Measurements from ENCODE around the gene MUC4. TPM values are rescaled to one million over a fixed set of nuclear protein-coding genes. Genes with fewer than 3 reads are reported as not detected.

Gene MUC4
- total RNA-seq, 1 experiment from 2014 or later = not detected

DNA sequence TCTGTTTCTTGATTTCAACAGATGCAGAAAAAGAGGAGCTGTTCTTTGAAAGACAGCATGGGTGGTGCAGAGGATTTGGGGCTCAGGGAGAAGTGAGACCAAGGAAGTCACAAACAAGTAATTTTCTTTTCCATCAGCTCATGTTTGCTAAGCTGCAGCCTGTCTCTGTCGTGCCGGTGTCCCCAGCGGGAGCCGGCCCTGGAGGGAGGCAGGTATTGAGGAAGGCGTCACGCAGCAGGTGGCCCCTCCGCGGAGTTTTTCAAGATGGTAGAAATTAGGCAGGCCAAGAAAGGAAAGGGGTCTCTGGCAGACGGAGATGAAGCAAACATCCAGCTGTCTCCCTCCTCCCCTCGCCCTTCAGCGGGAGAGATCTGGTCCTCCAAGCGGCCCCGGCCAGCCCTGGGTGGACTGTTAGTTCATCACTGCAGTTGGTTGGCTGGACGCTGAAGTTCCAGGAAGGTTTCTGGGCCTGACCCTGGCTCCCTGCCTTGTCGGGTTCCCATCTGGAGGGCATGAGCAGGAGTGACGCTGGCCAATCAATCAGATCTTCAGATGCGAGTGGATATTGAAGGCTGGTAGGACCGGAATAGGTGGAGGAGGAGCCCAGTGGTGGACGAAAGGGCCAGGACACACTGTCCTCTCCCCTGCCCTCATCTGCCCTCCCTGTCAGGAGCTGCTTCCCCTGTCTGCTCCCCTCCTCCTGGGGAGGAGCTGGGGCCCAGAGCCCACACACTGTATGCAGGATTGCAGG lies 27.7 kb upstream of the MUC4 start:
- H3K27ac ChIP-seq (ENCODE audit: low read depth, low read length, poor library complexity, severe bottlenecking) = no peak overlapping the region
- DNase-seq (ENCODE audit: low spot score) = no peak
- H3K36me3 ChIP-seq (ENCODE audit: insufficient read depth, low read length, poor library complexity, severe bottlenecking) = no peaks in the 10 kb centered on the region
- CTCF ChIA-PET = no interaction called here
- H3K4me1 ChIP-seq (ENCODE audit: insufficient read depth, low read length, poor library complexity, severe bottlenecking) = no peaks in the 10 kb centered on the region
- BruUV-seq (replicated peaks) = no TSS peak
- no peaks in the 10 kb centered on the region for H3K9me3 ChIP-seq (ENCODE audit: low read depth, low read length, poor library complexity, severe bottlenecking)
- TF ChIP-seq, protein P1, sequence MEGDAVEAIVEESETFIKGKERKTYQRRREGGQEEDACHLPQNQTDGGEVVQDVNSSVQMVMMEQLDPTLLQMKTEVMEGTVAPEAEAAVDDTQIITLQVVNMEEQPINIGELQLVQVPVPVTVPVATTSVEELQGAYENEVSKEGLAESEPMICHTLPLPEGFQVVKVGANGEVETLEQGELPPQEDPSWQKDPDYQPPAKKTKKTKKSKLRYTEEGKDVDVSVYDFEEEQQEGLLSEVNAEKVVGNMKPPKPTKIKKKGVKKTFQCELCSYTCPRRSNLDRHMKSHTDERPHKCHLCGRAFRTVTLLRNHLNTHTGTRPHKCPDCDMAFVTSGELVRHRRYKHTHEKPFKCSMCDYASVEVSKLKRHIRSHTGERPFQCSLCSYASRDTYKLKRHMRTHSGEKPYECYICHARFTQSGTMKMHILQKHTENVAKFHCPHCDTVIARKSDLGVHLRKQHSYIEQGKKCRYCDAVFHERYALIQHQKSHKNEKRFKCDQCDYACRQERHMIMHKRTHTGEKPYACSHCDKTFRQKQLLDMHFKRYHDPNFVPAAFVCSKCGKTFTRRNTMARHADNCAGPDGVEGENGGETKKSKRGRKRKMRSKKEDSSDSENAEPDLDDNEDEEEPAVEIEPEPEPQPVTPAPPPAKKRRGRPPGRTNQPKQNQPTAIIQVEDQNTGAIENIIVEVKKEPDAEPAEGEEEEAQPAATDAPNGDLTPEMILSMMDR (conservative IDR thresholded peaks at IDR 0.05; ENCODE audit: low read depth, low read length) = no peak
- TF ChIP-seq EZH2 (IDR thresholded peaks at IDR 0.05; ENCODE audit: borderline replicate concordance, low read depth, low read length, poor library complexity, severe bottlenecking) = no peak
- POLR2A ChIA-PET (ENCODE audit: low non-redundant PET) = no interaction called here
- no peaks in the 10 kb centered on the region for H3K27me3 ChIP-seq (replicated peaks; ENCODE audit: insufficient read depth, low read depth, low read length, poor library complexity)
- no peak overlapping the region for H3K4me3 ChIP-seq (ENCODE audit: low read depth, low read length, poor library complexity, severe bottlenecking)
- intact Hi-C loops (cut with micrococcal nuclease; ENCODE audit: unreplicated experiment) = no loop called here

DNA sequence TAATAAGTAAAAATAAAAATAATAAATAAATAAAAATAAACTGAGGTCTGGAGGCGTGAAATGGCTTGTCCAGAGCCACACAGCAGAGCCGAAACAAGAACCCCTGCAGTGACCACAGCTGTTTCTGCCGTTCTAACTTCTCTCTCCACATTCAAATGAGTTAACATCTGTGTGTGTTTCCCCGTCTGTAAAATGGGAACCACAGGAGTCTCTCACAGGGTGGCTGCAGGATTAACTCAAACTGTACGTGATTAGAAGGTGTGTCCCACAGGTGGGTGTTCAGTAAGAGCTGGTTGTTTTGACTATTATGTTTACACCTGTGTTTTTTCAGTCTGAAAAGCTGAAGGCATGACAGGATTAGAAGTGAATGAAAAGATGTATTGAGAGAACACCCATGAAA lies 27.0 kb upstream of the MUC4 start:
- Histone ChIP-seq H3K36me3 (ENCODE audit: insufficient read depth, low read length, poor library complexity, severe bottlenecking) (no peaks in the 10 kb centered on the region), H3K27me3 (replicated peaks; ENCODE audit: insufficient read depth, low read depth, low read length, poor library complexity) (no peaks in the 10 kb centered on the region), H3K9me3 (ENCODE audit: low read depth, low read length, poor library complexity, severe bottlenecking) (no peaks in the 10 kb centered on the region), H3K4me3 (ENCODE audit: low read depth, low read length, poor library complexity, severe bottlenecking) (no peak overlapping the region), H3K4me1 (ENCODE audit: insufficient read depth, low read length, poor library complexity, severe bottlenecking) (no peaks in the 10 kb centered on the region), H3K27ac (ENCODE audit: low read depth, low read length, poor library complexity, severe bottlenecking) (no peak overlapping the region)
- TF ChIP-seq, protein P1 (conservative IDR thresholded peaks at IDR 0.05; ENCODE audit: low read depth, low read length) = no peak
- TF ChIP-seq EZH2 (IDR thresholded peaks at IDR 0.05; ENCODE audit: borderline replicate concordance, low read depth, low read length, poor library complexity, severe bottlenecking) = no peak
- DNase-seq (ENCODE audit: low spot score) = no peak
- no TSS peak for BruUV-seq (replicated peaks)
- intact Hi-C loops (cut with micrococcal nuclease; ENCODE audit: unreplicated experiment) = no loop called here
- ChIA-PET CTCF (no interaction called here), POLR2A (ENCODE audit: low non-redundant PET) (no interaction called here)

DNA sequence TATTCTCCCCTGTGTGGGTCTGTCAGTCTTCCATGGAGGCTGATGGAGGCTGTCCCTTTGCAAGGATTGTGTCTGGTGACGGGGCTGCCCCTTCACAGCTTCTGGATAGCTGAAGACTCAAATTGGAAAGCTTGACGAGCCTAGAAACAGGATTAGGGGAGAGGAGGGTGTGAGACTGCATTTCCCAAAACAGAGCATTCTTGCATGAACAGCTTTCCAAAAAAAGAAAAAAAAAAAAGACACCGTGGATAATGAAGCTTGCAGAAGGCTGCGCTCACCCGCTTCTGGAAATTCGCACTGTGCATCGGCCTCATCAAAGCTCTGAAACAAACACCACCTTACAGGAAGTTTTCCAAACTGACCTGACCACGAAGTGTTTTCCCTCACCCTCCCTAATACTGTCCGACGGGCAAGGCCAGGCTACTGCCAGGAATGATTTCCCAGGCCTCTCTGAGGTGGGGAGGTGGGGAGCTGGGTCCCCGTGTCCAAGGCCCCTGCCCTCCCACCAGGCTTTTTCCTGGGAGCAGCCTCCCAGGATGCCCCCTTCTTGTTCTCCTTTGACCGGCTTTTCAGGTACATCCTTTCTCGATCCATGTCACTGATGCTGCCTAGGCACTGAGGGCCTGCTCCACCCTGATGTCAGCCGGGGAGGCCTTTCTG lies 24.9 kb upstream of the MUC4 start:
- intact Hi-C loops (cut with micrococcal nuclease; ENCODE audit: unreplicated experiment) = no loop called here
- TF ChIP-seq, protein P1 (conservative IDR thresholded peaks at IDR 0.05; ENCODE audit: low read depth, low read length) = no peak
- TF ChIP-seq EZH2 (IDR thresholded peaks at IDR 0.05; ENCODE audit: borderline replicate concordance, low read depth, low read length, poor library complexity, severe bottlenecking) = no peak
- no peak for DNase-seq (ENCODE audit: low spot score)
- H3K36me3 ChIP-seq (ENCODE audit: insufficient read depth, low read length, poor library complexity, severe bottlenecking) = no peaks in the 10 kb centered on the region
- no peaks in the 10 kb centered on the region for H3K4me1 ChIP-seq (ENCODE audit: insufficient read depth, low read length, poor library complexity, severe bottlenecking)
- H3K9me3 ChIP-seq (ENCODE audit: low read depth, low read length, poor library complexity, severe bottlenecking) = no peaks in the 10 kb centered on the region
- POLR2A ChIA-PET (ENCODE audit: low non-redundant PET) = no interaction called here
- H3K27me3 ChIP-seq (replicated peaks; ENCODE audit: insufficient read depth, low read depth, low read length, poor library complexity) = no peaks in the 10 kb centered on the region
- BruUV-seq (replicated peaks) = no TSS peak
- no peak overlapping the region for H3K4me3 ChIP-seq (ENCODE audit: low read depth, low read length, poor library complexity, severe bottlenecking)
- CTCF ChIA-PET = no interaction called here
- H3K27ac ChIP-seq (ENCODE audit: low read depth, low read length, poor library complexity, severe bottlenecking) = no peak overlapping the region

All from A673 (cell line).